Activated naive CD4-positive, alpha-beta T cell treated with anti-CD3 and anti-CD28 coated beads for 36 hours (primary cell): ENCODE results near the gene FCN2. TPM values are rescaled to one million over a fixed set of nuclear protein-coding genes. Genes with fewer than 3 reads are reported as not detected.

ENCODE experiments used
- CTCF ChIA-PET: fragments of 350-600 bp; sonication (Branson Sonifier 250); formaldehyde crosslinking; loops from one replicate; lab custom pipeline; 2021; ENCODE audit warnings: antibody characterized with exemption; lab: Charles Lee
- DNase-seq: peaks from one replicate; pipeline ENCODE4 v3.0.0-alpha.2; 2020
- H3K27ac Mint-ChIP-seq: one replicate; pipeline ENCODE4 v1.8.0; 2021; ENCODE audit warnings: mild to moderate bottlenecking, mixed read lengths
- H3K27me3 Mint-ChIP-seq: one replicate; pipeline ENCODE4 v1.8.0; 2021; ENCODE audit warnings: low read depth, mixed read lengths
- H3K36me3 Mint-ChIP-seq: one replicate; pipeline ENCODE4 v1.8.0; 2021; ENCODE audit warnings: low read depth, mixed read lengths
- H3K4me1 Mint-ChIP-seq: one replicate; pipeline ENCODE4 v1.8.0; 2021; ENCODE audit warnings: low read depth, mixed read lengths
- H3K4me3 Mint-ChIP-seq: one replicate; pipeline ENCODE4 v1.8.0; 2021; ENCODE audit warnings: mild to moderate bottlenecking, moderate library complexity, mixed read lengths
- H3K9me3 Mint-ChIP-seq: one replicate; pipeline ENCODE4 v1.8.0; 2021; ENCODE audit warnings: mixed read lengths
- intact Hi-C: fragments of 100-400 bp; cut with micrococcal nuclease; formaldehyde crosslinking; loops from one replicate; pipeline ENCODE4 v1.15.1; 2023
- total RNA-seq, 2 experiments: library from RNA; stranded (reverse); gene quantifications; one replicate each; pipeline ENCODE4 v1.2.3, GENCODE V29; 2021

The FCN2 gene
- total RNA-seq, 2 experiments from 2014 or later: not detected

GRCh38 chr9:134879664-134880483 lies 736 bp upstream of the FCN2 start:
- peaks cover 3% of the 10 kb centered on the region for H3K27me3 Mint-ChIP-seq
- H3K4me3 Mint-ChIP-seq: no peak overlapping the region
- H3K9me3 Mint-ChIP-seq: no peaks in the 10 kb centered on the region
- H3K4me1 Mint-ChIP-seq: no peaks in the 10 kb centered on the region
- H3K27ac Mint-ChIP-seq: no peak overlapping the region
- no peaks in the 10 kb centered on the region for H3K36me3 Mint-ChIP-seq
- CTCF ChIA-PET: no interaction called here
- DNase-seq: no peak
- intact Hi-C loops: no loop called here

- intact Hi-C loops: no loop called here
Observed at GRCh38 chr9:134881313-134881670, 682 bp downstream of the FCN2 start.

GRCh38 chr9:134882204-134882785 lies 1.7 kb downstream of the FCN2 start:
- CTCF ChIA-PET: interaction anchor here (0.6 to 1.1 kb wide), 2 partner anchors 23 to 995 kb away, joined by 3 to 4 read pairs; no protein-coding TSS in a partner anchor
- intact Hi-C loops: no loop called here
- no peak for DNase-seq
- no peaks in the 10 kb centered on the region for H3K36me3 Mint-ChIP-seq
- no peaks in the 10 kb centered on the region for H3K4me1 Mint-ChIP-seq
- peaks cover 3% of the 10 kb centered on the region for H3K27me3 Mint-ChIP-seq
- H3K4me3 Mint-ChIP-seq: no peak overlapping the region
- H3K9me3 Mint-ChIP-seq: no peaks in the 10 kb centered on the region
- H3K27ac Mint-ChIP-seq: no peak overlapping the region

More at GRCh38 chr9:134881313-134881670, 682 bp downstream of the FCN2 start:
- peaks cover 3% of the 10 kb centered on the region for H3K27me3 Mint-ChIP-seq
- H3K4me1 Mint-ChIP-seq: no peaks in the 10 kb centered on the region
- no peaks in the 10 kb centered on the region for H3K36me3 Mint-ChIP-seq
- CTCF ChIA-PET: interaction anchor here (0.5 kb wide), 1 partner anchor 274 kb away, joined by 3 read pairs; no protein-coding TSS in a partner anchor
- no peak overlapping the region for H3K4me3 Mint-ChIP-seq
- H3K27ac Mint-ChIP-seq: no peak overlapping the region
- no peak for DNase-seq
- H3K9me3 Mint-ChIP-seq: no peaks in the 10 kb centered on the region

- intact Hi-C loops: no loop called here
- Mint-ChIP-seq H3K36me3 (no peaks in the 10 kb centered on the region), H3K4me3 (no peak overlapping the region), H3K4me1 (peaks cover 1% of the 10 kb centered on the region), H3K9me3 (no peaks in the 10 kb centered on the region), H3K27ac (no peak overlapping the region), H3K27me3 (peaks cover 2% of the 10 kb centered on the region)
- CTCF ChIA-PET: interaction anchor here (1.1 kb wide), 1 partner anchor 24 kb away, joined by 3 read pairs; no protein-coding TSS in a partner anchor
- no peak for DNase-seq
Observed at GRCh38 chr9:134883040-134883782, 2.6 kb downstream of the FCN2 start.

- Mint-ChIP-seq H3K9me3 (no peaks in the 10 kb centered on the region), H3K27me3 (peaks cover 2% of the 10 kb centered on the region), H3K27ac (no peak overlapping the region), H3K4me3 (no peak overlapping the region), H3K4me1 (peaks cover 1% of the 10 kb centered on the region), H3K36me3 (no peaks in the 10 kb centered on the region)
- intact Hi-C loops: no loop called here
- DNase-seq: no peak
- CTCF ChIA-PET: no interaction called here
Observed at GRCh38 chr9:134884492-134884891, 3.9 kb downstream of the FCN2 start.

- Mint-ChIP-seq H3K4me1 (peaks cover 1% of the 10 kb centered on the region), H3K4me3 (no peak overlapping the region), H3K9me3 (no peaks in the 10 kb centered on the region), H3K27me3 (peaks cover 2% of the 10 kb centered on the region), H3K36me3 (no peaks in the 10 kb centered on the region), H3K27ac (no peak overlapping the region)
- intact Hi-C loops: no loop called here
- CTCF ChIA-PET: no interaction called here
- DNase-seq: no peak
Observed at GRCh38 chr9:134885001-134885678, 4.5 kb downstream of the FCN2 start.

GRCh38 chr9:134885679-134886412 lies 5.2 kb downstream of the FCN2 start:
- no peak overlapping the region for H3K4me3 Mint-ChIP-seq
- H3K27ac Mint-ChIP-seq: no peak overlapping the region
- CTCF ChIA-PET: no interaction called here
- no peaks in the 10 kb centered on the region for H3K36me3 Mint-ChIP-seq
- H3K9me3 Mint-ChIP-seq: no peaks in the 10 kb centered on the region
- peaks cover 3% of the 10 kb centered on the region for H3K27me3 Mint-ChIP-seq
- H3K4me1 Mint-ChIP-seq: peaks cover 1% of the 10 kb centered on the region
- intact Hi-C loops: no loop called here
- no peak for DNase-seq

GRCh38 chr9:134886413-134886913 lies 5.9 kb downstream of the FCN2 start:
- intact Hi-C loops: no loop called here
- no peak overlapping the region for H3K27ac Mint-ChIP-seq
- no peak for DNase-seq

DNA sequence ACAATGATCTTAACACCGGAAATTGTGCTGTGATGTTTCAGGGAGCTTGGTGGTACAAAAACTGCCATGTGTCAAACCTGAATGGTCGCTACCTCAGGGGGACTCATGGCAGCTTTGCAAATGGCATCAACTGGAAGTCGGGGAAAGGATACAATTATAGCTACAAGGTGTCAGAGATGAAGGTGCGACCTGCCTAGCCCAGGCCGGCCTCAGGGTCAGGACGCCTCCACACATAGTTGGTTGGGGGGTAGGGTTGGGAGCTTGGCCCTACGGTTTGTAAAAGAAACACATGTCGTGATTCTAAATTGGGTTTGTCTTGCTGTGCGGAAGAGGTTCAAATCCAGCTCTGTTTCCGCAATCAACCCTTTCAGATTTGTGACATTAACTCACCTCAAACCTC lies 6.6 kb downstream of the FCN2 start:
- no peak for DNase-seq
- Mint-ChIP-seq H3K4me3 (no peak overlapping the region), H3K9me3 (no peaks in the 10 kb centered on the region), H3K36me3 (no peaks in the 10 kb centered on the region), H3K27me3 (peaks cover 6% of the 10 kb centered on the region), H3K4me1 (peaks cover 1% of the 10 kb centered on the region), H3K27ac (no peak overlapping the region)
- intact Hi-C loops: no loop called here
- CTCF ChIA-PET: no interaction called here

More at GRCh38 chr9:134886413-134886913, 5.9 kb downstream of the FCN2 start:
- Mint-ChIP-seq H3K9me3 (no peaks in the 10 kb centered on the region), H3K27me3 (peaks cover 6% of the 10 kb centered on the region), H3K4me3 (no peak overlapping the region), H3K36me3 (no peaks in the 10 kb centered on the region), H3K4me1 (peaks cover 1% of the 10 kb centered on the region)
- CTCF ChIA-PET: no interaction called here

- CTCF ChIA-PET: no interaction called here
- Mint-ChIP-seq H3K4me1 (peaks cover 1% of the 10 kb centered on the region), H3K9me3 (no peaks in the 10 kb centered on the region), H3K27ac (no peak overlapping the region), H3K27me3 (peaks cover 6% of the 10 kb centered on the region), H3K36me3 (no peaks in the 10 kb centered on the region), H3K4me3 (no peak overlapping the region)
- intact Hi-C loops: no loop called here
- no peak for DNase-seq
Observed at GRCh38 chr9:134887686-134888602, 7.3 kb downstream of the FCN2 start.
